HepG2 (cell line): Measurements from ENCODE around the gene SETD1B. TPM values are rescaled to one million over a fixed set of nuclear protein-coding genes. Genes with fewer than 3 reads are reported as not detected.

Experiments used
- ASH2L ChIP-seq: fragments of 300-600, 200-600 bp; sonication (generic); IDR thresholded peaks from 2 replicates; pipeline ENCODE4 v1.7.0; 2017; ENCODE audit warnings: low read depth, mild to moderate bottlenecking, moderate library complexity, mixed read lengths, low read length; ENCODE audit not compliant: insufficient read length
- ATF6 ChIP-seq: sonication (generic); formaldehyde crosslinking; conservative IDR thresholded peaks from 2 replicates; pipeline ENCODE4 v1.4.0; 2020; ENCODE audit warnings: missing genetic modification reagents
- BCLAF1 ChIP-seq: fragments of 450-650 bp; IDR thresholded peaks from 2 replicates; pipeline ENCODE4 v1.6.1; 2017; ENCODE audit warnings: mild to moderate bottlenecking
- CCDC6 ChIP-seq: sonication (generic); formaldehyde crosslinking; IDR thresholded peaks from 2 replicates; pipeline ENCODE4 v1.8.1; 2022; ENCODE audit warnings: mild to moderate bottlenecking, missing genetic modification reagents, moderate library complexity
- ELF1 ChIP-seq: sonication (generic); formaldehyde crosslinking; IDR thresholded peaks from 2 replicates; pipeline ENCODE4 v1.4.0; 2020; ENCODE audit warnings: missing genetic modification reagents
- FOXA3 ChIP-seq: IDR thresholded peaks from 2 replicates; pipeline ENCODE4 v1.6.1; 2016; ENCODE audit warnings: missing genetic modification reagents, missing compliant biosample characterization
- KDM1A ChIP-seq: IDR thresholded peaks from 2 replicates; pipeline ENCODE4 v1.6.1; 2016; ENCODE audit warnings: missing compliant biosample characterization
- MATR3 ChIP-seq: sonication (generic); formaldehyde crosslinking; IDR thresholded peaks from 2 replicates; pipeline ENCODE4 v1.4.0; 2020; ENCODE audit warnings: missing genetic modification reagents
- NONO ChIP-seq, 2 experiments: fragments of 450-650 bp in 1 of 2; sonication (generic) in 1 of 2; formaldehyde crosslinking in 1 of 2; IDR thresholded peaks in 1 of 2; conservative IDR thresholded peaks in 1 of 2; 2 replicates each; pipeline versions ENCODE4 v1.6.1 to v1.8.0; 2017 to 2022; ENCODE audit warnings: mild to moderate bottlenecking in 1 of 2, missing genetic modification reagents in 1 of 2, moderate library complexity in 1 of 2
- PBX3 ChIP-seq: sonication (generic); formaldehyde crosslinking; IDR thresholded peaks from 2 replicates; pipeline ENCODE4 v1.8.1; 2023; ENCODE audit warnings: missing genetic modification reagents, inconsistent platforms, borderline replicate concordance
- POLR2AphosphoS5 ChIP-seq: IDR thresholded peaks from 2 replicates; pipeline ENCODE4 v1.6.1; 2012; ENCODE audit warnings: low read depth, low read length
- SNAPC4 ChIP-seq: sonication (generic); formaldehyde crosslinking; IDR thresholded peaks from 2 replicates; pipeline ENCODE4 v1.4.0; 2020; ENCODE audit warnings: mild to moderate bottlenecking, missing genetic modification reagents
- STAT5B ChIP-seq: sonication (generic); formaldehyde crosslinking; IDR thresholded peaks from 2 replicates; pipeline ENCODE4 v1.4.0; 2020; ENCODE audit warnings: missing genetic modification reagents
- TAF15 ChIP-seq: fragments of 200-400 bp; formaldehyde crosslinking; IDR thresholded peaks from one replicate; pipeline ENCODE4 v1.6.1; 2018; ENCODE audit warnings: mild to moderate bottlenecking, low read depth, low read length; ENCODE audit not compliant: poor library complexity, severe bottlenecking
- ZFP36L2 ChIP-seq: sonication (generic); formaldehyde crosslinking; IDR thresholded peaks from 2 replicates; pipeline ENCODE4 v1.4.0; 2020; ENCODE audit warnings: missing genetic modification reagents
- ZMYM3 ChIP-seq: sonication (generic); formaldehyde crosslinking; IDR thresholded peaks from 2 replicates; pipeline ENCODE4 v1.5.1; 2020; ENCODE audit warnings: mild to moderate bottlenecking, missing genetic modification reagents
- ZNF850 ChIP-seq: sonication (generic); formaldehyde crosslinking; conservative IDR thresholded peaks from 2 replicates; pipeline ENCODE4 v1.9.0; 2021; ENCODE audit warnings: mild to moderate bottlenecking, missing genetic modification reagents
- ZNF879 ChIP-seq: sonication (generic); formaldehyde crosslinking; IDR thresholded peaks from 2 replicates; pipeline ENCODE4 v1.8.1; 2023; ENCODE audit warnings: missing genetic modification reagents
- polyA plus RNA-seq, 8 experiments: library from polyadenylated mRNA; depleted of rRNA in 3 of 8; stranded (reverse) in 7 of 8; unstranded in 1 of 8; fragments of >200 nt; fragmentation: Illumina TruSeq in 4 of 8; extraction: Trizol in 4 of 8; gene quantifications; 2 replicates each; pipeline versions ENCODE4 v1.2.1 to v1.2.3, GENCODE V29; 2011 to 2016; ENCODE audit warnings: low read depth in 4 of 8, missing spikeins in 1 of 8, mixed read lengths in 1 of 8; ENCODE audit not compliant: insufficient read depth in 1 of 8
- total RNA-seq, 5 experiments: library from RNA; depleted of rRNA; stranded (reverse); fragments of >200 nt; fragmentation: Illumina TruSeq; extraction: Trizol; gene quantifications; 2 replicates each; pipeline ENCODE4 v1.2.3, GENCODE V29; 2016; ENCODE audit warnings: low read depth in 1 of 5

SETD1B gene
- total and polyA plus RNA-seq, 2 of the 13 experiments (the other 11 are each of a cell fraction or from before 2014, with no cell fraction given), result 1.1 to 1.4 TPM

DNA sequence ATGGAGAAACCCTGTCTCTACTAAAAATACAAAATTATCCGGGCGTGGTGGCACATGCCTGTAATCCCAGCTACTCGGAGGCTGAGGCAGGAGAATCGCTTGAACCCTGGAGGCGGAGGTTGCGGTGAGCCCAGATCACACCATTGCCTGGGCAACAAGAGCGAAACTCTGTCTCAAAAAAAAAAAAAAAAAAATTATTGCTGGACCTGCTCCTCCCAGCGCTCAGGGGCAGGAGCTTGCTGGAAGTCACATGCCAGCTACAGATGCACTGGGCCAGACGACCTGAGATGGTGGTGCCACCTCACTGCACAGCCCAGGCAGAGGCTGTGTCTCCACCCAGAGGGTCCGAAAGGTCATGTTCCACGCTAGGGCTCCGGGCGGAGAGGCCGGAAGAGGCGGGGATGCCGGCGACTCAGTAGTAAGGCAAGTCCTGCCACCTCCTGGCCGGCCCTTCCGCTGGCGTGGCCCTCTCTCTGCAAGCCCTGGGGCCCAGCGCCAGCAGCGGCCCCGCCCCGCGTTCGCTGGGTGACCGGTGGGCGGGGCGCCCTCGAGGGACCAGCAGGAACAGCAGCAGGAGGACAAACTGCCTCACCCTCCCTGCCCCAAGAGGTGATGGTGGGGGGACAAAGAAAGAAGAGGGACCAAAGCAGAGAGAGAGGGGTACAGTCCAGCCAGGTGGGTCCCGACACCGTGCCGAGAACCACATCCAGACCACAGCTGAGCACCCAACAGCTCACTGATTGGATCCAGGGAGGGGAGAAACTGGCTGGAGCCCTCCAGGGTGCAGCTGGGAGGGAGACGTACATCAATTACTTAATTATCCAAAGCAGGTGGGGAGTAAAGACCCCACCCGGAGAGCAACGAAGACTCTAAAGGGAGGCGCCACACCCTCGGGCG lies 6.7 kb upstream of the SETD1B start (continued):
- TF ChIP-seq ZNF850, result no peak
- no peak for TF ChIP-seq SNAPC4
- TF ChIP-seq ZFP36L2, result no peak
- no peak for TF ChIP-seq ASH2L
- TF ChIP-seq BCLAF1, result no peak
- TF ChIP-seq FOXA3, result peak; percentile 60
- TF ChIP-seq ZNF879 (CRISPR knock-in tag), result no peak
- TF ChIP-seq PBX3 (CRISPR knock-in tag), result no peak
- no peak for TF ChIP-seq NONO (IDR thresholded peaks at IDR 0.05)
- peak; percentile 92 for TF ChIP-seq NONO (CRISPR knock-in tag; conservative IDR thresholded peaks at IDR 0.05)
- peak; percentile 74; the same call in 1 of the 2 replicates for TF ChIP-seq ZMYM3
- TF ChIP-seq ATF6 (CRISPR knock-in tag), result 0 out of 2 replicates have a peak, but pooled peaks have one; percentile 47
- TF ChIP-seq ELF1 (CRISPR knock-in tag), result peak; percentile 82
- TF ChIP-seq KDM1A (CRISPR knock-in tag), result no peak
- TF ChIP-seq MATR3 (CRISPR knock-in tag), result no peak
- TF ChIP-seq POLR2AphosphoS5, result peak; percentile 89
- no peak for TF ChIP-seq STAT5B (CRISPR knock-in tag)
- no peak; the same call in 1 of the 2 replicates for TF ChIP-seq CCDC6
- peak; percentile 51 for TF ChIP-seq TAF15
